Neural progenitor cell (in vitro differentiated cells): Measurements from ENCODE around the gene PRKD1. TPM values are rescaled to one million over a fixed set of nuclear protein-coding genes. Genes with fewer than 3 reads are reported as not detected.

ENCODE experiments used
- DNase-seq: peaks from one replicate; pipeline ENCODE4 v3.0.0-alpha.2; 2016; ENCODE audit warnings: low spot score
- H2AFZ ChIP-seq: fragments of 200-600 bp; sonication (generic); replicated peaks from 2 replicates; pipeline ENCODE4 v1.6.1; 2016; ENCODE audit warnings: antibody characterized with exemption
- H3F3A ChIP-seq: fragments of 200-600 bp; sonication (generic); 2 replicates; pipeline ENCODE4 v1.6.1; 2016; ENCODE audit warnings: antibody characterized with exemption, low read depth
- H3K27ac ChIP-seq: fragments of 200-600 bp; sonication (generic); 2 replicates; pipeline ENCODE4 v1.5.1; 2016; ENCODE audit warnings: mild to moderate bottlenecking
- H3K27me3 ChIP-seq: fragments of 200-600 bp; sonication (generic); 2 replicates; pipeline ENCODE4 v1.6.1; 2016; ENCODE audit warnings: mild to moderate bottlenecking, moderate library complexity
- H3K36me3 ChIP-seq: fragments of 200-600 bp; sonication (generic); 2 replicates; pipeline ENCODE4 v1.5.1; 2016
- H3K4me1 ChIP-seq: fragments of 200-600 bp; sonication (generic); 2 replicates; pipeline ENCODE4 v1.6.1; 2016; ENCODE audit warnings: mixed run types
- H3K4me2 ChIP-seq: fragments of 200-600 bp; sonication (generic); 2 replicates; pipeline ENCODE4 v1.6.1; 2016
- H3K4me3 ChIP-seq: fragments of 200-600 bp; sonication (generic); 2 replicates; pipeline ENCODE4 v1.5.1; 2016
- H3K79me2 ChIP-seq: fragments of 200-600 bp; sonication (generic); 2 replicates; pipeline ENCODE4 v1.6.1; 2016; ENCODE audit warnings: low read depth
- H3K9ac ChIP-seq: fragments of 200-600 bp; sonication (generic); 2 replicates; pipeline ENCODE4 v1.6.1; 2016
- H3K9me3 ChIP-seq: fragments of 200-600 bp; sonication (generic); 2 replicates; pipeline ENCODE4 v1.5.1; 2016; ENCODE audit warnings: low read depth
- H4K20me1 ChIP-seq: fragments of 200-600 bp; sonication (generic); 2 replicates; pipeline ENCODE4 v1.6.1; 2016; ENCODE audit warnings: low read depth
- H3K27ac Mint-ChIP-seq: 3 replicates; pipeline ENCODE4 v1.8.0; 2021; ENCODE audit warnings: mixed read lengths
- H3K27me3 Mint-ChIP-seq: 2 replicates; pipeline ENCODE4 v1.8.0; 2022; ENCODE audit warnings: low read depth, mild to moderate bottlenecking, inconsistent platforms, moderate library complexity, mixed read lengths; ENCODE audit not compliant: insufficient read depth
- H3K36me3 Mint-ChIP-seq: 3 replicates; pipeline ENCODE4 v1.8.0; 2021; ENCODE audit warnings: mixed read lengths
- H3K4me1 Mint-ChIP-seq: 3 replicates; pipeline ENCODE4 v1.8.0; 2021; ENCODE audit warnings: mixed read lengths
- H3K4me3 Mint-ChIP-seq: 3 replicates; pipeline ENCODE4 v1.8.0; 2021; ENCODE audit warnings: mild to moderate bottlenecking, moderate library complexity, mixed read lengths
- H3K9me3 Mint-ChIP-seq: 3 replicates; pipeline ENCODE4 v1.8.0; 2020; ENCODE audit warnings: mixed read lengths
- EZH2 ChIP-seq: fragments of 200-600 bp; sonication (generic); IDR thresholded peaks from 2 replicates; pipeline ENCODE4 v1.6.1; 2017; ENCODE audit warnings: antibody characterized with exemption, mild to moderate bottlenecking, moderate library complexity
- EZH2phosphoT487 ChIP-seq: fragments of 200-600 bp; sonication (generic); IDR thresholded peaks from 2 replicates; pipeline ENCODE4 v1.6.1; 2017; ENCODE audit warnings: antibody characterized with exemption
- total RNA-seq: library from RNA; depleted of rRNA; stranded (reverse); fragments of >200 nt; gene quantifications from 2 replicates; pipeline ENCODE4 v1.2.3, GENCODE V29; 2015; ENCODE audit warnings: low replicate concordance
- TF ChIP-seq, protein P1 (sequence below): fragments of 200-600 bp; sonication (generic); IDR thresholded peaks from 2 replicates; pipeline ENCODE4 v1.5.1; 2017; ENCODE audit warnings: antibody characterized with exemption, mild to moderate bottlenecking

The PRKD1 gene
- total RNA-seq, 1 donor from 2014 or later, result 8.7 TPM

- H3K9me3 ChIP-seq, result no peaks in the 10 kb centered on the region
- no peak for DNase-seq
- H3K4me1 ChIP-seq, result peaks cover 11% of the 10 kb centered on the region
- H3K9ac ChIP-seq, result no peak overlapping the region
- no peaks in the 10 kb centered on the region for H3K36me3 ChIP-seq
- H3K4me2 ChIP-seq, result no peak overlapping the region
- Mint-ChIP-seq H3K27ac (peak overlapping the region; percentile 13), H3K27me3 (no peaks in the 10 kb centered on the region), H3K4me3 (no peak overlapping the region), H3K36me3 (no peaks in the 10 kb centered on the region), H3K4me1 (peaks cover 30% of the 10 kb centered on the region), H3K9me3 (no peaks in the 10 kb centered on the region)
- no peaks in the 10 kb centered on the region for H4K20me1 ChIP-seq
- TF ChIP-seq EZH2 (no peak), EZH2phosphoT487 (no peak)
- TF ChIP-seq, protein P1, sequence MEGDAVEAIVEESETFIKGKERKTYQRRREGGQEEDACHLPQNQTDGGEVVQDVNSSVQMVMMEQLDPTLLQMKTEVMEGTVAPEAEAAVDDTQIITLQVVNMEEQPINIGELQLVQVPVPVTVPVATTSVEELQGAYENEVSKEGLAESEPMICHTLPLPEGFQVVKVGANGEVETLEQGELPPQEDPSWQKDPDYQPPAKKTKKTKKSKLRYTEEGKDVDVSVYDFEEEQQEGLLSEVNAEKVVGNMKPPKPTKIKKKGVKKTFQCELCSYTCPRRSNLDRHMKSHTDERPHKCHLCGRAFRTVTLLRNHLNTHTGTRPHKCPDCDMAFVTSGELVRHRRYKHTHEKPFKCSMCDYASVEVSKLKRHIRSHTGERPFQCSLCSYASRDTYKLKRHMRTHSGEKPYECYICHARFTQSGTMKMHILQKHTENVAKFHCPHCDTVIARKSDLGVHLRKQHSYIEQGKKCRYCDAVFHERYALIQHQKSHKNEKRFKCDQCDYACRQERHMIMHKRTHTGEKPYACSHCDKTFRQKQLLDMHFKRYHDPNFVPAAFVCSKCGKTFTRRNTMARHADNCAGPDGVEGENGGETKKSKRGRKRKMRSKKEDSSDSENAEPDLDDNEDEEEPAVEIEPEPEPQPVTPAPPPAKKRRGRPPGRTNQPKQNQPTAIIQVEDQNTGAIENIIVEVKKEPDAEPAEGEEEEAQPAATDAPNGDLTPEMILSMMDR, result no peak
- H2AFZ ChIP-seq, result no peak overlapping the region
- no peak overlapping the region for H3K27ac ChIP-seq
- H3K4me3 ChIP-seq, result no peak overlapping the region
- no peaks in the 10 kb centered on the region for H3K27me3 ChIP-seq
- no peaks in the 10 kb centered on the region for H3F3A ChIP-seq
- no peaks in the 10 kb centered on the region for H3K79me2 ChIP-seq
These were observed 340.6 kb downstream of the PRKD1 start for GRCh38 chr14:29587046-29587445.

DNA sequence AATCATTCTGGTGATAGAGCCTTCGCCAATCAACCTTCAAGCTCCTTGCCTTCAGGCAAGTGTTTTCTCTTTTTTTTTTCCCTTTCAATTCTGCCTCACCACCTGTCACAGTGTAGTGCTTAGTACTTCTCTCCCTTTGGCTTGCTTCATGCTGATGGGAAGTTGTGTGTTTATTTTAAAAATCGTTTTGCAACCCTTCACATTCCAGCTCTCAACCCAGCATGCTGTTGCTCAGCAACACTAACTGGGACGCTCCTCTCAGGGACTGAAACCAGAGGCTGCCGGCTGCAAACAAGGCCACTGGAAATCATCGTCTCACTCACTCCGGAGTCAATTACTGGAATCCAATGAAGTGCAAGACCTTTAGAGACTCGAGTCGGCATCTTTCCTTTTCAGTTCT, 342.7 kb downstream of the PRKD1 start:
- H3K36me3 Mint-ChIP-seq, result no peaks in the 10 kb centered on the region
- H3K27me3 Mint-ChIP-seq, result no peaks in the 10 kb centered on the region
- no peaks in the 10 kb centered on the region for H3K79me2 ChIP-seq
- H3F3A ChIP-seq, result no peaks in the 10 kb centered on the region
- TF ChIP-seq, protein P1, result no peak
- TF ChIP-seq EZH2 (no peak), EZH2phosphoT487 (no peak)
- H3K4me1 Mint-ChIP-seq, result peaks cover 30% of the 10 kb centered on the region
- H4K20me1 ChIP-seq, result no peaks in the 10 kb centered on the region
- H3K4me2 ChIP-seq, result no peak overlapping the region
- H3K27ac Mint-ChIP-seq, result peak overlapping the region; percentile 54
- no peak overlapping the region for H3K9ac ChIP-seq
- no peaks in the 10 kb centered on the region for H3K36me3 ChIP-seq
- H3K9me3 Mint-ChIP-seq, result no peaks in the 10 kb centered on the region
- H3K4me3 Mint-ChIP-seq, result peak overlapping the region; percentile 46
- H3K9me3 ChIP-seq, result no peaks in the 10 kb centered on the region
- H3K27ac ChIP-seq, result no peak overlapping the region
- no peaks in the 10 kb centered on the region for H3K27me3 ChIP-seq
- H2AFZ ChIP-seq, result peak overlapping the region; percentile 15
- peak; percentile 58 for DNase-seq
- H3K4me1 ChIP-seq, result peaks cover 11% of the 10 kb centered on the region
- no peak overlapping the region for H3K4me3 ChIP-seq

- no peak for DNase-seq
- H3K9ac ChIP-seq, result no peak overlapping the region
- H3K4me1 Mint-ChIP-seq, result peaks cover 24% of the 10 kb centered on the region
These were observed 346.9 kb downstream of the PRKD1 start for GRCh38 chr14:29580763-29581162.

More at GRCh38 chr14:29580763-29581162, 346.9 kb downstream of the PRKD1 start:
- no peaks in the 10 kb centered on the region for H3K9me3 ChIP-seq
- H3K4me1 ChIP-seq, result peaks cover 11% of the 10 kb centered on the region
- Mint-ChIP-seq H3K27ac (no peak overlapping the region), H3K4me3 (no peak overlapping the region), H3K36me3 (no peaks in the 10 kb centered on the region), H3K9me3 (no peaks in the 10 kb centered on the region), H3K27me3 (no peaks in the 10 kb centered on the region)
- H3K4me2 ChIP-seq, result no peak overlapping the region
- TF ChIP-seq, protein P1, result no peak
- TF ChIP-seq EZH2 (no peak), EZH2phosphoT487 (no peak)
- no peaks in the 10 kb centered on the region for H3K36me3 ChIP-seq
- H3K27me3 ChIP-seq, result no peaks in the 10 kb centered on the region
- H2AFZ ChIP-seq, result no peak overlapping the region
- no peak overlapping the region for H3K27ac ChIP-seq
- H3K79me2 ChIP-seq, result no peaks in the 10 kb centered on the region
- H3K4me3 ChIP-seq, result no peak overlapping the region
- H4K20me1 ChIP-seq, result no peaks in the 10 kb centered on the region
- H3F3A ChIP-seq, result no peaks in the 10 kb centered on the region
